ENCODE measurements around the gene BIN1.

The BIN1 gene

DNA sequence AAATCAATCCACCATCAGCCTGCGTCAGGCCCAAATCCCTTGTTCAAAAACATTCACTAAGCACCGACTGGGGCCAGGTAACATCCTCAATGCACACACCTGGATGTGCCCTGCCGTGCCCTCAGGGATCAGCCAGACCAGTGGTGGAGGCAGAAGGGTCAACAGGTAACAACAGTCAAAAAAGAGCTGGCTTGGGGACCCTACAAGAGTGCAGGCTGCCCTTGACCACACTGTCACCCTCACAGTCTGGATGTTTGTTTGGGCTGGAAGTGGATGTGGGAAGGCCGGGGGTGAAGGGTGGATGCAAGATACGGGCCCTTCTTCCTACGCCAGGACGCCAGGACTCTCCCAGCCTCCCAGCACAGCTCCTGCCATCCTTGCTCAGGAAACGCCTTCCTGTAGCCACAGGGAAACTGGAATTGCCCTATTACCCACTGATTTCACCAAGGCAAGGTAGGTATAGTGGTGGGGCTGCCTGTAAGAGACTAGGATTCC is 2.7 kb downstream of the BIN1 start:
- TF ChIP-seq EZH2 (IDR thresholded peaks at IDR 0.05) (no peak), POLR2AphosphoS5 (IDR thresholded peaks at IDR 0.05; ENCODE audit: borderline replicate concordance, low read depth, low read length) (no peak), FOXP2 (optimal IDR thresholded peaks at IDR 0.05; ENCODE audit: control extremely low read depth, extremely low read length, insufficient read depth) (no peak)
- no peaks in the 10 kb centered on the region for H3K36me3 ChIP-seq (ENCODE audit: insufficient read depth, low read length)
- no peaks in the 10 kb centered on the region for H3K9me3 ChIP-seq (ENCODE audit: low read depth, low read length)
- H3K27ac ChIP-seq: no peak overlapping the region
- no peak overlapping the region for H3K9ac ChIP-seq (ENCODE audit: insufficient read length)
- DNase-seq (ENCODE audit: low read depth, low spot score): no peak
- H3K4me3 ChIP-seq: no peak overlapping the region

DNA sequence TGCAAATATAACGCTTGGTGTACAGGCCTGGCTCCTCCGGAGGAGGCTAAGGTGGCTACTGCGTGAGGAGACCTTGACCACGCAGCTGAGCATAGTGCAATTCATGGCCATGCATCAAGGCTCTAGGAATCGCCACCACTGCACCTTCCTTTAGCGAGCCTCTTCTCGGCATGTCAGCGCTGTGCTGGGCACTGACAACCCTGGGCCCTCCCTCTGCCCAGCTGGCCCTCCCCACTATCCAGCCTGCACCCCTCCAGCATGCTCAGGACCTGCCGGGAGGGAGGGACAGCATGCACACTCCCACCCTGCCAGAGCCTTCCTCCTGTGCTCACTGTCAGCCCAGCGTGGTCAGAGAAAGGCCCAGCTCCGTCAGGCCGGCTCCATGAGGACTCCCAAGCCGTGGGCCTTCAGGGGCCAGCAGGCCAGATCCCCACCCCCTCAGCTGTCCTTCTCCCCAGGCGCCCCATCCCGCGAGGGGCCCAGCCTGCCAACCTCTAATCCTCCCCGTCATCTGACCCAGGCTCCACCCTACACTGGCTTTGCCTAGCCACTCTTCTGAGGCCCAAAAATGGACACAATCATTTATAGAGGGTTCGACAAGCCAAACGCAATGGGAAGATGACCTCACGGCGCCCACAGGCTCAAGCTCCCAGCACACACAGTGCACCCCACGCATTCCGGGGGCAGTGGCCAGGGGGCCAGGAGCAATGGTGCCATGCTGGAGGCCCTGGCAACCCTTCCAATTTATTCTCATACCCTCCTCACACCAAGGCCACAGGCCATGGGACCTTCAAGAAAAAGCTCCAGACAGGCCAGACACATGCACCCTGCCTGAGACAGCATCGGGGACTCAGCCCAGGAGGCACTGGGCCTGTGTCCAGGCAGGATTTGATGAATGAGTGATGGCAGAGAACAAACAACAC is 3.5 kb downstream of the BIN1 start:
- no peak overlapping the region for H3K9ac ChIP-seq (ENCODE audit: insufficient read length)
- no peak for DNase-seq (ENCODE audit: low read depth, low spot score)

DNA sequence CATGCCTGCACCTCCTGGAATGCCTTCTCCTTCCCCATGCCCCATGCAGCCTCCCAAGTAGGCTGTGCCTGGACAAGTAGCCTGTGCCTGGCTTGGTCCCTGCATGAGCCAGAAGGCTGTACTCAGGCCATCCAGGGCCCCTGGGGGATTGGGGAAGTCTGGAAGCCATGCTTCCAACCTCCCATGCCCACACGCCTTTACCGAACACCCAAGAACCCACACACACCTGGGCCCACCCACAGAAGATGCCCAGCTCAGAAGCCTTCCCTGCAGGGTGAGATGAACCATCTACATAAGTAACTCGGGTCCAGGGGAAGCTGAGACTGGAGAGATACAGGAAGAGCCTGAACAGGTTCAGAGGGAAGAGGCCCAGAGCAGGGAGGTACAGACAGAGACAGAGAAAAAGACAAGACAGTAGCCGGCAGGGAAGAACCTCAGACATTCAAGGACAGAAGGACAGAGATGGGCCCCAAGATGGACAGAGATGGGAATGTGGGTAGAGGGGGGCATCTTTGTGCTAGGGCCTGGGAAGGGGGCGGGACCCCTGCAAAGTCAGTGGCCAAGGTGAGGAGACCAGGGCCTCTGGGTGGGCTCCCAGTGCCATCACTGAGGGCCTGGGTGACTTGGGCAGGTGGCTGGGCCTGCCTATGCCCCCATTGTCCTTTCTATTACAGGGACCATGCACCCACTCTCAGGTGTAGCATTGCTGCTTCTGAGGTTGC is 4.3 kb downstream of the BIN1 start:
- TF ChIP-seq EZH2 (IDR thresholded peaks at IDR 0.05) (no peak), POLR2AphosphoS5 (IDR thresholded peaks at IDR 0.05; ENCODE audit: borderline replicate concordance, low read depth, low read length) (no peak), FOXP2 (optimal IDR thresholded peaks at IDR 0.05; ENCODE audit: control extremely low read depth, extremely low read length, insufficient read depth) (no peak)
- no peaks in the 10 kb centered on the region for H3K36me3 ChIP-seq (ENCODE audit: insufficient read depth, low read length)
- no peak overlapping the region for H3K27ac ChIP-seq
- no peak for DNase-seq (ENCODE audit: low read depth, low spot score)
- H3K4me3 ChIP-seq: no peak overlapping the region
- H3K9me3 ChIP-seq (ENCODE audit: low read depth, low read length): no peaks in the 10 kb centered on the region
- H3K9ac ChIP-seq (ENCODE audit: insufficient read length): no peak overlapping the region

More for the DNA sequence above, 3.5 kb downstream of the BIN1 start:
- no peaks in the 10 kb centered on the region for H3K9me3 ChIP-seq (ENCODE audit: low read depth, low read length)
- H3K36me3 ChIP-seq (ENCODE audit: insufficient read depth, low read length): no peaks in the 10 kb centered on the region
- no peak overlapping the region for H3K27ac ChIP-seq
- H3K4me3 ChIP-seq: no peak overlapping the region
- TF ChIP-seq FOXP2 (optimal IDR thresholded peaks at IDR 0.05; ENCODE audit: control extremely low read depth, extremely low read length, insufficient read depth): no peak
- TF ChIP-seq POLR2AphosphoS5 (IDR thresholded peaks at IDR 0.05; ENCODE audit: borderline replicate concordance, low read depth, low read length): no peak
- no peak for TF ChIP-seq EZH2 (IDR thresholded peaks at IDR 0.05)

DNA sequence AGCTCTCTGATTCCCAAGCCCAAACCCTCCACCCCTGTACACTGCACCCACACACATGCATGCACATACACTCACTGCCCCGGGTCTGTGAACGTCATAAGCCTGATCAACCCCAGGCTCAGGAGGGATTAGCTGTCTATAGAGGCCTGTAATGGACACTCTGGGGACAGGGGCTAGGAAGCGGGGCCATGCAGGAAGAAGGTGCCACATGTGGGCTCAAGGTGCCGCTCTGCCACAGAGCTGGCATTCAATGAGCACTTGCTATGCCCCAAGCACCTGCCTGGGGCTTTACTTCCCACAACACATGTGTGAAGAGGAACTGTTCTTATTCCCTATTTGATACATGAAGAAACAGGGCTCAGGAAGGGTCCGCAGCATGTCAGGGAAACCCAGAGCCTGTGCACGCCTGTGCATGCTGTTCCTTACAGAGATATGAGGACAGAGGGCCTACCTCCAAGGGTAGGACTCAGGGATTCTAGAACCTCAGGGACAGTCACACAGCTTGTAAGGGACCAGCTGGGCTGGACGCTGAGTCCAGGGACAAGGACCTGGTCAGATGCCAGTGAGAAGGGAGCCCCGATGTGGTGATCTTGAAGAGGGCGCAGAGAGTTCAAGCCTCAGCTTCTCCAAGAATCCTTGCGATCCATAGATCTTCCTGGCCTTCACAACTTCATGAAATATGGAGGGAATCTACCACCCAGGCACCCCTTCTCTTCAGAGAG is 5.0 kb downstream of the BIN1 start:
- Histone ChIP-seq H3K36me3 (ENCODE audit: insufficient read depth, low read length) (no peaks in the 10 kb centered on the region), H3K27ac (no peak overlapping the region), H3K9me3 (ENCODE audit: low read depth, low read length) (no peaks in the 10 kb centered on the region), H3K4me3 (no peak overlapping the region), H3K9ac (ENCODE audit: insufficient read length) (no peak overlapping the region)
- TF ChIP-seq POLR2AphosphoS5 (IDR thresholded peaks at IDR 0.05; ENCODE audit: borderline replicate concordance, low read depth, low read length) (no peak), EZH2 (IDR thresholded peaks at IDR 0.05) (no peak), FOXP2 (optimal IDR thresholded peaks at IDR 0.05; ENCODE audit: control extremely low read depth, extremely low read length, insufficient read depth) (no peak)
- DNase-seq (ENCODE audit: low read depth, low spot score): no peak

DNA sequence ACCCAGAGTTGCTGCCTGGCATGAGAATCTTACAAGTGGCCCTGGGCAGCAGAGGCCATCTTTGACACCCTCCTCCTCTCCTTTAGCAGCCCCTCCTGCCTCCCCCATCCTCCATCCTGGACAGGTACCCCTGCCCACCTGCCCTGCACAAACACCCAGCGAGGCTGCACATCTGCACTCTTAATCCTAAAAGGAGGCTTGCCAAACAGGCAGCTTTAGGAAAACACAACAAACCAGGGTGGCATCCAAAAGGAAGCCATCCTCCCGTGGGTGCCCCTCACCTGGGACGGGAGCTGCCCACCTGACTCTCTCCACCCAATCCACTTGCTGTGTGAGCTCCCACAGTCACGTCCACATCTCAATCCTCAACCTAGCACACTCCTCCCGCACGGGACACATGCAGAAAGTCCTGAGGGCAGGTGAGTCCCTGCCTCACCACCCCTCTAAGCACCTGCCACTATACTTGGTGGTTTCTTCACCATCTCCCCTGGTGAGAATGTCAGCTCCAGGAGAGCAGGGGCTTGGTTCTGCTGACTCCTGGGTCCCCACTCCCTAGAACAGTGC is 5.8 kb downstream of the BIN1 start:
- H3K36me3 ChIP-seq (ENCODE audit: insufficient read depth, low read length): no peaks in the 10 kb centered on the region
- no peaks in the 10 kb centered on the region for H3K9me3 ChIP-seq (ENCODE audit: low read depth, low read length)
- no peak overlapping the region for H3K4me3 ChIP-seq
- TF ChIP-seq EZH2 (IDR thresholded peaks at IDR 0.05) (no peak), FOXP2 (optimal IDR thresholded peaks at IDR 0.05; ENCODE audit: control extremely low read depth, extremely low read length, insufficient read depth) (no peak), POLR2AphosphoS5 (IDR thresholded peaks at IDR 0.05; ENCODE audit: borderline replicate concordance, low read depth, low read length) (no peak)
- H3K9ac ChIP-seq (ENCODE audit: insufficient read length): no peak overlapping the region
- H3K27ac ChIP-seq: no peak overlapping the region
- no peak for DNase-seq (ENCODE audit: low read depth, low spot score)

DNA sequence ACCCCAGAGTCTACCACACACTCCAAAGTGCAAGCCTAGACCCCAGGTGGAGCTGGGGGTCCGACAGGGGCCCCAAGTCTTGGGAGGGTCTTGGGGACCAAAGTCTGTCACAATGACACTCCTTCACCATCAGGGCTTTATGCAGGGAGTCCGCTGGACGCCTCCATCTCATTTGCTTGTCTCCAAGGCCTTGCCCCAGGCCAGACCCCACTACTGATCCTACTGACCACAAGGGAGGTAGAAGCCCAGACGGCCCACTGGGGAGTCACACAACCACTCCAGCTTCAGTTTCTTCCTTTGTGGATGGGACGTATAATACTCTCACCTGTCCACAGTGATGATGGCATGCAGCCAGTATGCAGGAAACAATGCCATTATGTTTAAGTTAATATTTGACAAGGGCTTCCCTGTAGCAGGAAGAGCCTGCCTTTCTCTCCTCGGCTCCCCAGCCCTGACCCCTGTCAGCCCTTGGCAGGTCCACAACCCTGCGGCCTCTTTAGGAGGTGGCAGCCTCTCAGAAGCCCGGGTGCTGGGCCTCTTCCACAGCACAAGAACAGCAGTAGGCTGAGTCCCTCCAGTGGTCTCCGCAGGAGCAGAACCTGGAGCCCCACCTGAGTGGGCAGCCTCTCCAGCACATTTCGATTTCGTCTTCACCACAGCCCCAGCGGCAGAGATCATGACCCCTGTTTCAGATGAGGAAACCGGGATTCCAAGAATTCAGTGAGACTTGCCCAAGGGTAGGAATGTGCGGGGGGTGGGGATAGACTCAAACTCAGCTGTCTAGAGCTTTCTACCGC is 6.5 kb downstream of the BIN1 start:
- H3K9me3 ChIP-seq (ENCODE audit: low read depth, low read length): no peaks in the 10 kb centered on the region
- H3K27ac ChIP-seq: no peak overlapping the region
- H3K9ac ChIP-seq (ENCODE audit: insufficient read length): no peak overlapping the region
- H3K36me3 ChIP-seq (ENCODE audit: insufficient read depth, low read length): no peaks in the 10 kb centered on the region
- DNase-seq (ENCODE audit: low read depth, low spot score): no peak
- TF ChIP-seq FOXP2 (optimal IDR thresholded peaks at IDR 0.05; ENCODE audit: control extremely low read depth, extremely low read length, insufficient read depth): no peak
- no peak for TF ChIP-seq POLR2AphosphoS5 (IDR thresholded peaks at IDR 0.05; ENCODE audit: borderline replicate concordance, low read depth, low read length)
- no peak for TF ChIP-seq EZH2 (IDR thresholded peaks at IDR 0.05)
- no peak overlapping the region for H3K4me3 ChIP-seq

DNA sequence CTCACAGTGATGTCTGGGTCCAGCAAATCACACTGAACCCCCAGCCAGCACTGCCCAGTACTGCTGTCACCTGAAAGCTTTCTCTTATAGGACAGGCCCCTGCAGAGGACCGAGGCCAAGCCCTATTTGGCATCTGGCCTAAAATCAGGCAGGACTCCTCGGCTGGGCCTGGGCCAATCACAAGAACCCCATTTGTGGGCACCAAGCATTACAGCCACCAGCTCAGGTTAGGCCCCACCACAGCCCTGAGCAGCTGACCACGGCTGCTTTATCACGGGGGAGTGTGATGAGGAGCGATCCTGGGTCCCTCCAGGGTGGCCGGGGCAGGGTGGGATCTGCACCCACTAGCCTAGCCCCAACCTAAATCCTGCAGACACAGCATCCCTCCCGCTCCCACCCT is 8.2 kb downstream of the BIN1 start:
- Histone ChIP-seq H3K9me3 (ENCODE audit: low read depth, low read length) (no peaks in the 10 kb centered on the region), H3K27ac (no peak overlapping the region), H3K36me3 (ENCODE audit: insufficient read depth, low read length) (no peaks in the 10 kb centered on the region), H3K9ac (ENCODE audit: insufficient read length) (no peak overlapping the region), H3K4me3 (no peak overlapping the region)
- TF ChIP-seq POLR2AphosphoS5 (IDR thresholded peaks at IDR 0.05; ENCODE audit: borderline replicate concordance, low read depth, low read length) (no peak), EZH2 (IDR thresholded peaks at IDR 0.05) (no peak), FOXP2 (optimal IDR thresholded peaks at IDR 0.05; ENCODE audit: control extremely low read depth, extremely low read length, insufficient read depth) (no peak)
- DNase-seq (ENCODE audit: low read depth, low spot score): no peak
